ENCODE measurements around the gene RFXANK.
A peak's percentile ranks its signal among the peaks of the same experiment; 100 is the strongest.
"Not testable (repeated sequence)": the region's sequence is repeated elsewhere in the genome, so short reads cannot be mapped to it uniquely, and the experiment has no call there.

RFXANK gene

GRCh38 chr19:19170053-19170872, 21.8 kb upstream of the RFXANK start, which contains the start of gene MEF2B:
TSS of gene MEF2B (minus strand) at chr19:19170263. CDS start at chr19:19150735, 19,528 bp downstream.
- DNase-seq: peak; percentile 81

DNA sequence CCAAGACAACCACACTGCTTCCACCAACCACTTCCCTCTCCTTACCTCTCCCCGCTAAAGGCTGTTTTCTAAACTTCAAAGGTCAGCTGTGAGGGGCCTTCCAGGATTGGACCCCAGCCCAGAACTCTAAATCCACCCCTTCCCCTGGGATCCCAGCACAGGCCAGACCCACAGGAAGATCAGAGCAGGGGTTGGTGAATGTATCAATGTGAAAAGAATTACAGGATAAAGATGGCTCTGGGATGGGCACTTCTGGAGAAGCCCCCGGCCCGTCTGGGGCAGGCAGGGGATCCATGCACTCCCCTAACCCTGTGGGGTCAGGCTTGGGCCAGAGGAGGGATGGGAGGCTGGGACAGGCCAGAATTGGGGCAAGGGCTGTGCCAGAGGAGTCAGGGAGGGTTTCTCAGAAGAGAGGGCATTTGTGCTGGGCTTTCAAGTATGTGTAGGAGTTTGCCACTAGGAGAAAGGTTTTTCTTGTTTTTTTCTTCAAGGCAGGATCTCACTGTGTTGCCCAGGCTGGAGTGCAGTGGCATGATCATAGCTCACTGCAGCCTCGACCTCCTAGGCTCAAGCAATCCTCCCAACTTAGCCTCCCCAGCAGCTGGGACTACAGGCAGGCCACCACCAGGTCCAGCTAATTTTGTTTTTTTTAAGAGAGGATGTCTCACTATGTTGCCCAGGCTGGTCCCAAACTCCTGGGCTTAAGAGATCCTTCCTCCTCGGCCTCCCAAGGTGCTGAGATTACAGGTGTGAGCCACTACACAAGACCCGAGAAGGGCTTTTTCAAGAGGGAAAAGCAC, 21.0 kb upstream of the RFXANK start:
- no peak for DNase-seq

DNA sequence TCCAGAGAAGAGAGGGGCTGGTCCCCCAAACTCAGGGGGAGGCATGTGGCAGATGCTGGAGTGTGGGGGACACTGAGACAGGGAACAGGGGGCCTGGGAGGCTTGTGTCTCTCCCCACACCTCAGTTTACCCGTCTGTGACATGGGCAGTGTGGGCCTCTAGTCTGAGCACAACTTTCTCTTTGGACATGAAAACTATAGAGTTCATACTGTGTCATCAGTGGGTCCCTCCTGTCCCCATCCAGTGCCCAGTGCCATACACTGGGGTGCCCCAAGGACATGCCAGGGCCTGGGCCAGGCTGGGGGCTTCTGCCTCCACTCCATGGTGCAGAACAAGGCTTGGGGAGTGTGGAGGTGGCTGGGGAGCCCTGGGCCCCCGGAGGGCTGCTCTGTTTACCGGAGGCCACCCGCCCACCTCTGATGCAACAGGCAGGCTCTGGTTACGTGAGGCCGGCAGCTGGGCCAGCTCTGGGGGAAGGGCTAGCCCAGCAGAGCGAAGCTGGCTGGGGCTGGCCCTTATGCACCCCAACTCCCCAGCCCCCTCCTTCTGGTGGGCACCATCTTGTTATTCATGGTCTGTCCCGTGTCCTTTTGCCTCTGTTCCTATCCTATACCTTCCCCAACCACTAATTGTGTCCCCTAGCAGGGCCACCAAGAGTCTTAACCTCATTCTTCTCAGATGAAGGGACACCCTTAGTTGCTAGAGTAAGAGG, 20.1 kb upstream of the RFXANK start:
- no peak for DNase-seq

GRCh38 chr19:19173243-19173642, 18.8 kb upstream of the RFXANK start:
- not testable (repeated sequence) for DNase-seq

DNA sequence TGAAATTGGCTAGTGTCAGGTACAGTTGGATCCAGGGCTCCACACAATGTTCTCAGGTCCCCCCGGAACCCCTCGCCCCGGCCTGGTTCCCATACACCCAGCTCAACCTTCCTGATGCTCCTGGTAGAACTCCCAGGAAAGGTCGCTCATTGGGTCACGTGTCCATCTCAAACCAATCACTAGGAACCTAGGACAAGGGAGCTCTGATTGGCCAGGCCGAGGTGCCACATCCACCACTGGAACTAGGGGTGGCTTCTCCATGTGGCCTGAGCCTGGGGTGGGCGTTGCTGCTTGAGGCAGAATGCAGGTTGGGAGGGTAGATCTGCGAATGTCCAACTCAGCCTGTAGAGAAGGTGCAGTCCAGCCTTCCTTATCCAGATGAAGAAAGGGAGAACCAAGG, 15.1 kb upstream of the RFXANK start:
- DNase-seq: no peak

GRCh38 chr19:19179548-19180441, 12.3 kb upstream of the RFXANK start:
- DNase-seq: peak; percentile 77

- DNase-seq: no peak
Measured at GRCh38 chr19:19181488-19181998, 10.5 kb upstream of the RFXANK start.

DNA sequence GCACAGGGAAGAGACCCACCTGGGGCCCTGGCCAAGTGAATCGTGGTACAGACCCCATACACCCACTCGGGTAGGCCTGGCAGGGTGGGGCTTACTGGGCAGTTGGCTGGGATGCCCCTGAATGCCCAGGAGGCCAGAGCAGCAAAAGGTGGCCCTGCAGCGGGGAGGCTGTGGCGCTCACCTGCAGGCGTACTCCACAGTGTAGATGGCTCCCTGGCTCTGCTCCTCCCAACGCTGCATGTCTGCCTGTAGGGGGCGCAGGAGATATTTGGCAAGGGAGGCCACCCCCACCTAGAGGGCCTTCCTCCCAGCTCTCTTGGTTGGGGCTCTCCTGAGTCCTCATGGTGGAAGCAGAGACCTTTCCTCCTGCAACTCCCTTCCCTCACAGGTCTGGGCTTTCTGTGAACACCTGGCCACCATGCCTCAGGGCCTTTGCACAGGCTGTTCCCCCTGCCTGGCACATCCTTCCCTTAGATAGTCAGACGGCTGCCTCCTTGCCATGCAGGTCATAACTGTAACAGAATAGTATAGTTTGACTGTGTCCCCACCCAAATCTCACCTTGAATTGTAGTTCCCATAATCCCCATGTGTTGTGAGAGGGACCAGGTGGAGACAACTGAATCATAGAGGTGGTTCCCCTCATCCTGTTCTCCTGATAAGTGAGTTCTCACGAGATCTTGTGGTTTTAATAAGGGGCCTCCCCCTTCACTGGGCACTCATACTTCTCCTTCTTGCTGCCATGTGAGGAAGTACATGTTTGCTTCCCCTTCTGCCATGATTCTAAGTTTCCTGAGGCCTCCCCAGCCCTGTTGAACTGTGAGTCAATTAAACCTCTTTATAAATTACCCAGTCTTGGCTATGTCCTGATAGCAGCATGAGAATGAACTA, 6.0 kb upstream of the RFXANK start:
- DNase-seq: peak; percentile 79

DNA sequence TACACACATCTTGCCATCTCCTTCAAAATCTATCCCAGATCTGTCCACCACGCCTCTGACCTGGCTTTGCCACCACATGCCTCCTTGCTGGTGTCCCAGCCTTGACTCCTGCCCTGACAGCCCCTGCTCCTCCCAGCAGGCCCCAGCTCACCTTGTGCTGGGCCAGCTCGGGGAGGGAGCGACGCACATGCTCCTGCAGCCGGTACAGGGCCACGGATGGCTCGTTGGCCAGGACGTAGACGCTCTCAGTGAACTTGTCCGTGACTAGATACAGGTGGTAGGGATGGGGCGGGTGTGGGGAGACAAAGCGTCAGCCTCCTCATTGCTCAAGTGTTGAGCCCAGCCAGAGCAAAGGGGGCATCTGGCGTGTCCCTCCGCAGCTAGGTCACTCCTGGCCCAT, 5.3 kb upstream of the RFXANK start:
- DNase-seq: no peak

DNA sequence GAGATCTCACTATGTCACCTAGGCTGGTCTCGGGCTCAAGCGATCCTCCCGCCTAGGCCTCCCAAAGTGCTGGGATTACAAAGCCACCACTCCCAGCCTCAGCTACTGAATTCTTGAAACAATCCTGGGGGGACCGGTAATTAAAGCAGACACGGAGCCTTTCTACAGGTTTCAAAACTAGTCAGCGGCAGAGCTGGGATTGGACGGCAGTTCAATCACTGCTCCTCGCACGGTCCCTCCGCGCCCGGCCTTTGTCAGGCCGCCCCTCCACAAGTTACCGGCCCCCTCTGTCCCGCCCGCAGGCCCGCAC, 335 bp upstream of the RFXANK start:
- DNase-seq: no peak

- peak; percentile 72 for DNase-seq
Measured at GRCh38 chr19:19192910-19193423, 909 bp downstream of the RFXANK start.

GRCh38 chr19:19193926-19194325, 1.9 kb downstream of the RFXANK start:
- no peak for DNase-seq

GRCh38 chr19:19201697-19202630, 9.9 kb downstream of the RFXANK start:
- DNase-seq: no peak

- no peak for DNase-seq
Measured at GRCh38 chr19:19202707-19203011, 10.6 kb downstream of the RFXANK start.

- DNase-seq: peak; percentile 95
Measured at GRCh38 chr19:19203012-19203856, 11.2 kb downstream of the RFXANK start, which contains the start of gene NR2C2AP. TSS of gene NR2C2AP (minus strand) at chr19:19203414. CDS start at chr19:19203060, 354 bp downstream.

DNA sequence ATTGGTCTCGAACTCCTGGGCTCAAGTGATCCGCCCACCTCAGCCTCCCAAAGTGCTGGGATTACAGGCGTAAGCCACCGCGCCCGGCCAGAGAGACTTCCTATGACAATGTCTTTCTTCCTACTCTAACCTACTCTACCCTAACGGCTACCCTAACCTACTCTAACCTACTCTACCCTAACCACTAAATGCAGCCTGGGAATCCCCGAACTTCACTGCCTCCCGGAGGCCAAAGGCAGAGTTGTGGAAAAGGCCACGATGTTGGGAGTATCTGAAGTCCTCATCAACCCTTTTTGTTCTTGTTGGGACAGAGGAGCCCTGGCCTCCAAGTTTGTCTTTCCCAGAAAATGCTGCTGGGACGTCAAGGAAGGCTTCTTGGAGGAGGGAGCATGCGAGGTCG, 12.1 kb downstream of the RFXANK start:
- no peak for DNase-seq

- DNase-seq: no peak
Measured at GRCh38 chr19:19205416-19206410, 13.7 kb downstream of the RFXANK start.

- DNase-seq: no peak
Measured at GRCh38 chr19:19206938-19207337, 14.9 kb downstream of the RFXANK start.

Data from hematopoietic multipotent progenitor cell treated with erythropoietin and hydrocortisone succinate and interleukin-3 and kit ligand, for 8 days (in vitro differentiated cells).